Peyer's patch (tissue), 4 donors: ENCODE measurements around the gene MC5R.

Experiments used
- CTCF ChIP-seq, 6 experiments: fragments of 450-650 bp in 4 of 6; fragments of 200-600 bp in 2 of 6; sonication (generic) in 1 of 6; IDR thresholded peaks; one replicate each; pipeline ENCODE4 v1.5.1; 2017 to 2019; ENCODE audit warnings: antibody characterized with exemption in 6 of 6, mild to moderate bottlenecking in 3 of 6, moderate library complexity in 1 of 6
- POLR2A ChIP-seq, 2 donors: fragments of 450-650 bp; IDR thresholded peaks; one replicate each; pipeline ENCODE4 v1.5.1; 2017; ENCODE audit warnings: antibody characterized with exemption in 2 of 2, mild to moderate bottlenecking in 2 of 2, moderate library complexity in 2 of 2

- TF ChIP-seq POLR2A (IDR thresholded peaks at IDR 0.05): no peak
- TF ChIP-seq CTCF (IDR thresholded peaks at IDR 0.05): no peak
Measured at GRCh38 chr18:13775058-13775457, 48.9 kb upstream of the MC5R start.
